ENCODE results near the gene MRPL11.

MRPL11 gene

GRCh38 chr11:66388780-66389386 is 49.8 kb downstream of the MRPL11 start:
- peak; percentile 52 for DNase-seq (ENCODE audit: low read depth)

GRCh38 chr11:66386171-66387069 is 52.2 kb downstream of the MRPL11 start:
- peak; percentile 78 for DNase-seq (ENCODE audit: low read depth)
